Natural killer cell treated with Interleukin-12 subunit alpha and Interleukin-12 subunit beta and Interleukin-15 and Interleukin-18, amount 100 ng/mL, for 72 hours (primary cell): ENCODE data around the gene VPS26C. TPM values are rescaled to one million over a fixed set of nuclear protein-coding genes. Genes with fewer than 3 reads are reported as not detected.

Experiments
- total RNA-seq, 2 donors: library from RNA; stranded (reverse); gene quantifications; one replicate each; pipeline ENCODE4 v1.2.3, GENCODE V29; 2022

Gene VPS26C
- total RNA-seq, 2 donors from 2014 or later = 62.0 to 87.0 TPM

Other genes starting within 250 kb of the VPS26C start
- gene PIGP, start 194.3 kb downstream of the VPS26C start, total RNA-seq = 10 to 100 TPM; 11.2 to 15.9 TPM
- 10 to 100 TPM; 32.8 to 84.2 TPM for gene TTC3, start 194.1 kb downstream of the VPS26C start, total RNA-seq
- gene DYRK1A, start 99.4 kb upstream of the VPS26C start, total RNA-seq = 10 to 100 TPM; 83.5 to 90.1 TPM